H54 (cell line): ENCODE measurements around the gene GDF10.

Source experiments
- DNase-seq: peaks from one replicate; pipeline ENCODE4 v3.0.0; 2011; ENCODE audit warnings: low spot score, mixed read lengths; ENCODE audit not compliant: insufficient read length
- FAIRE-seq: peaks from 3 replicates; lab custom pipeline; 2011; peaks lifted over from hg19 to GRCh38; lab: Jason Lieb, UNC
- POLR2A ChIP-seq: IDR thresholded peaks from 2 replicates; pipeline ENCODE4 v1.6.1; 2011; ENCODE audit warnings: low read depth, mild to moderate bottlenecking, low read length

GDF10 gene

GRCh38 chr10:47321521-47322195 lies 21.7 kb downstream of the GDF10 start:
- FAIRE-seq (no peak), DNase-seq (no peak)
- no peak for TF ChIP-seq POLR2A

DNA sequence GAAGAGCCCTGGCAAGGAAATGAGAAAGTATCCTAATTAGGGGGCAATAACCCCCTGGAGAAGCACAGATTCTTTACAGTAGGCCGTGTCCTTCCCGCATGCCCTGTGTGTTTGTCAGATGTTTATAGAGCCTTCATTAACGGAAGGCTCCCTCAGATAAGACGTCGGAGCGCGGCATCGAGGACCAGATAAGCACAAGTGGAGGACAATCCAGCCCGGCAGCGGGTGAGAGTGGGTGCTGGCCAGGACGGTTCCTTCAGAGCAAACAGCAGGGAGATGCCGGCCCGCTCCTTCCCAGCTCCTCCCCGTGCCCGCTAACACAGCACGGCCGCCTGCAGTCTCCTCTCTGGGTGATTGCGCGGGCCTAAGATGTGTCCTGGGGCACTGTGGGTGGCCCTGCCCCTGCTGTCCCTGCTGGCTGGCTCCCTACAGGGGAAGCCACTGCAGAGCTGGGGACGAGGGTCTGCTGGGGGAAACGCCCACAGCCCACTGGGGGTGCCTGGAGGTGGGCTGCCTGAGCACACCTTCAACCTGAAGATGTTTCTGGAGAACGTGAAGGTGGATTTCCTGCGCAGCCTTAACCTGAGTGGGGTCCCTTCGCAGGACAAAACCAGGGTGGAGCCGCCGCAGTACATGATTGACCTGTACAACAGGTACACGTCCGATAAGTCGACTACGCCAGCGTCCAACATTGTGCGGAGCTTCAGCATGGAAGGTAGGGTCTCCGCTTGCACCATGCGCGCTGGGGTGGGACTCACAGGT lies 22.5 kb downstream of the GDF10 start, which contains the start of gene GDF2:
GDF2 (plus strand) TSS at position 155 of the 762 bp plus-strand sequence; CDS start at position 370, 215 bp downstream.
- no peak for TF ChIP-seq POLR2A
- DNase-seq (no peak), FAIRE-seq (no peak)

- FAIRE-seq (no peak), DNase-seq (no peak)
- TF ChIP-seq POLR2A = no peak
Measured at GRCh38 chr10:47323087-47323486, 23.1 kb downstream of the GDF10 start.

DNA sequence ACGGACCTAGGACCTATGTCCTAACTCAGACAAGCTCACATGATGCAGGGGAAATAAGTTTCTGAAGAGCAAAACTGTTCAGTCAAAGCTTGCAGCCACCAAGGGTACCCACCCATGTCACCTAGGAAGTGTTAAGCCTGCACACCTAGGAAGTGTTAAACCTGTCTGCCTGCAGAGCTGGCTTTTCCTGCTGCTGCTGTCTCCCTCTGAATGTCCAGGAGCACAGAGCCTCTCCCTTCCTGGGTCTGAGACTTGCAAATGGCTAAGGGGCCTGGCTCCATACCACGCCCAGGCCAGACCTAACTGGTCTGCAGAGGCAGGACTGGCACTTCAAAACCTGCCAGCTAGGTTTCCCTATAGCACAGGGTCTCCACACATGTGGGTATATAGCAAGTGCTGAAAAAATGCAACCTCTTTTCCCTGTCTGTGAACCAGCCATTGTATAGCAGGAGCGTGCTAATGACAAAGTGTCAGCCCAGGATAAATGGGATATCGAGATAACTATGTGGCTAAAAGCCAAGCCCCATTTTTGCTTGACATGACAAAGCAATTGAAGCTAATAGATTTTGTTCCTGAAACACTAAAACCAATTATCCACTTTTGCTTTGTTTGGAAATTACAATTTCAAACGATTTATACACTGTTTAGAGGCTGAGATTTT lies 23.8 kb downstream of the GDF10 start:
- DNase-seq = no peak
- no peak for FAIRE-seq
- no peak for TF ChIP-seq POLR2A

- FAIRE-seq (no peak), DNase-seq (no peak)
- TF ChIP-seq POLR2A = no peak
Measured at GRCh38 chr10:47325303-47326291, 25.6 kb downstream of the GDF10 start.

- no peak for TF ChIP-seq POLR2A
- peak; percentile 29 for DNase-seq
- FAIRE-seq = no peak
Measured at GRCh38 chr10:47326306-47326926, 26.4 kb downstream of the GDF10 start.

GRCh38 chr10:47326927-47327330 lies 26.9 kb downstream of the GDF10 start:
- no peak for TF ChIP-seq POLR2A
- FAIRE-seq (no peak), DNase-seq (no peak)

- TF ChIP-seq POLR2A = no peak
- DNase-seq = no peak
- FAIRE-seq = no peak
Measured at GRCh38 chr10:47329855-47330254, 29.9 kb downstream of the GDF10 start.

DNA sequence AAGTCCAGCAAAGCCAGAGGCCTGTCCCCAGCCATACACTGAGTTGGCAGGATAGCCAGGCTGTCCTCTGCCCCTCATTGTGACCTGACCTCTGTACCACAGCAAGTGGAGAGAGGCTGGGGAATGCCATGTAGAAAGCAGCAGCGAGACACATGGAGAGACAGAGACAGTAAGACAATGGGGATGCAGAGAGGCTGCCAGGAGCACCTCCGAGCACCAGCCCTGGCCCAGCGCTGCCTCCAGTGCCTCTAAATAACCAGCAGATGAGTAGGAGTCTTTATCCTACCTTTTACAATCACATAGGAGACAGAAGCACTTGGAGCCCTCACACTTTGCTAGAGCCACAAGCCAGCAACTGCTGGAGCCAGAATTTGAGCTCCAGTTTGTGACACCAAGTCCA lies 30.4 kb downstream of the GDF10 start:
- no peak for TF ChIP-seq POLR2A
- no peak for DNase-seq
- FAIRE-seq = no peak

- no peak for TF ChIP-seq POLR2A
- FAIRE-seq (no peak), DNase-seq (peak; percentile 25)
Measured at GRCh38 chr10:47330804-47331203, 30.8 kb downstream of the GDF10 start.

- no peak for DNase-seq
- TF ChIP-seq POLR2A = no peak
- FAIRE-seq = no peak
Measured at GRCh38 chr10:47331491-47331890, 31.5 kb downstream of the GDF10 start.

GRCh38 chr10:47331954-47332353 lies 32.0 kb downstream of the GDF10 start:
- TF ChIP-seq POLR2A = no peak
- DNase-seq (no peak), FAIRE-seq (no peak)

DNA sequence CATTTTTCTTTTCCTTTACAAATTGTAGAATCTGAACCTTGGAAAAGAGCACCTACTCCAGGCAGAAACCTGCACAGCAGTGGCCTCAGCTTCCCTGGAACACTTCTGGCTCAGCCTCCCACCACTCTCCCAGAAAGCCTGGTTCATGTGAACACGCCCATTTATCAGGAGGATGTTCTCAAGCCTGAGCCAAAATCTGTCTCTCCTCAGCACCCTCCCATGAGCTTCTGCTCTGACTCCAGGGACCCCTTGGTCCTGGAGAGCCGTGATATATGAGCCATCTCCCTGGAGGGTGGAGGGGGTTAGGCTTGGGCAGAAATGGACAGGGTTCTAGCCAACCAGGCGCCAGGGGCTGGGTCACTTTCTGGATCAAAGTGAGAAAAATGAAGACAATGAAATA lies 32.4 kb downstream of the GDF10 start:
- no peak for TF ChIP-seq POLR2A
- FAIRE-seq (no peak), DNase-seq (no peak)
